ENCODE measurements around the gene PKP1.

PKP1 gene

GRCh38 chr1:201320168-201320788 lies 37.0 kb downstream of the PKP1 start:
- H3K4me3 ChIP-seq (ENCODE audit: low read depth, low read length): no peak overlapping the region
- no peak for TF ChIP-seq ZNF214 (tag by site-specific recombination; IDR thresholded peaks at IDR 0.05; ENCODE audit: borderline replicate concordance)
- no peak for TF ChIP-seq ZNF16 (tag by site-specific recombination; IDR thresholded peaks at IDR 0.05; ENCODE audit: low read depth)
- TF ChIP-seq ZNF366 (tag by site-specific recombination; conservative IDR thresholded peaks at IDR 0.05): no peak
- no peak for TF ChIP-seq ZNF707 (tag by site-specific recombination; IDR thresholded peaks at IDR 0.05)
- no peak for TF ChIP-seq ZNF223 (tag by site-specific recombination; IDR thresholded peaks at IDR 0.05)
- no peak for TF ChIP-seq ZNF549 (tag by site-specific recombination; IDR thresholded peaks at IDR 0.05)
- H3K36me3 ChIP-seq (ENCODE audit: control insufficient read depth in 2 of 2, insufficient read depth in 1 of 2, low read length in 2 of 2): no peaks in the 10 kb centered on the region
- H3K27ac ChIP-seq (ENCODE audit: extremely low read depth, low read depth, low read length): no peak overlapping the region
- no peaks in the 10 kb centered on the region for H3K9me3 ChIP-seq (ENCODE audit: control insufficient read depth, insufficient read depth, low read depth, low read length)
- POLR2A ChIA-PET: no interaction called here
- CTCF ChIA-PET: interaction anchor here (1.1 kb wide), 1 partner anchor 66 kb away, joined by 3 read pairs; no protein-coding TSS in a partner anchor
- no peaks in the 10 kb centered on the region for H3K4me1 ChIP-seq (ENCODE audit: control insufficient read depth, insufficient read depth, low read length)

- Histone ChIP-seq H3K4me3 (ENCODE audit: low read depth, low read length) (no peak overlapping the region), H3K9me3 (ENCODE audit: control insufficient read depth, insufficient read depth, low read depth, low read length) (no peaks in the 10 kb centered on the region), H3K36me3 (ENCODE audit: control insufficient read depth in 2 of 2, insufficient read depth in 1 of 2, low read length in 2 of 2) (no peaks in the 10 kb centered on the region), H3K4me1 (ENCODE audit: control insufficient read depth, insufficient read depth, low read length) (no peaks in the 10 kb centered on the region), H3K27ac (ENCODE audit: extremely low read depth, low read depth, low read length) (no peak overlapping the region)
- POLR2A ChIA-PET: no interaction called here
- TF ChIP-seq ZBTB8A (tag by site-specific recombination; IDR thresholded peaks at IDR 0.05) (no peak), ZNF155 (tag by site-specific recombination; IDR thresholded peaks at IDR 0.05) (no peak), ZNF10 (tag by site-specific recombination; IDR thresholded peaks at IDR 0.05) (no peak), ZNF571 (tag by site-specific recombination; IDR thresholded peaks at IDR 0.05) (no peak), ZNF513 (tag by site-specific recombination; IDR thresholded peaks at IDR 0.05) (no peak), ZFP37 (tag by site-specific recombination; IDR thresholded peaks at IDR 0.05) (no peak), ZNF791 (tag by site-specific recombination; IDR thresholded peaks at IDR 0.05) (no peak), MZF1 (tag by site-specific recombination; IDR thresholded peaks at IDR 0.05; ENCODE audit: borderline replicate concordance) (no peak), ZNF169 (tag by site-specific recombination; IDR thresholded peaks at IDR 0.05) (no peak), ZNF704 (tag by site-specific recombination; IDR thresholded peaks at IDR 0.05) (no peak), ZNF335 (tag by site-specific recombination; conservative IDR thresholded peaks at IDR 0.05) (no peak), PATZ1 (tag by site-specific recombination; IDR thresholded peaks at IDR 0.05) (no peak), HOXD13 (CRISPR knock-in tag; IDR thresholded peaks at IDR 0.05; ENCODE audit: borderline replicate concordance) (no peak), ZNF416 (tag by site-specific recombination; IDR thresholded peaks at IDR 0.05) (no peak), KLF16 (tag by site-specific recombination; IDR thresholded peaks at IDR 0.05) (no peak), ZNF184 (tag by site-specific recombination; IDR thresholded peaks at IDR 0.05) (no peak), ZNF214 (tag by site-specific recombination; IDR thresholded peaks at IDR 0.05; ENCODE audit: borderline replicate concordance) (no peak), ZNF521 (tag by site-specific recombination; IDR thresholded peaks at IDR 0.05) (no peak), ZNF585B (tag by site-specific recombination; IDR thresholded peaks at IDR 0.05) (no peak), CTCF (tag by site-specific recombination; IDR thresholded peaks at IDR 0.05) (no peak)
- CTCF ChIA-PET: interaction anchor here (0.6 to 0.7 kb wide), 2 partner anchors 50 to 68 kb away, joined by 3 read pairs; no protein-coding TSS in a partner anchor
Measured at GRCh38 chr1:201321826-201322390, 38.6 kb downstream of the PKP1 start.

All from HEK293 (cell line).